Mucosa of stomach (tissue), 1 donor: ENCODE measurements around the gene ZC3HAV1.
"Not testable (repeated sequence)": the region's sequence is repeated elsewhere in the genome, so short reads cannot be mapped to it uniquely, and the experiment has no call there.

Experiments
- H3K27me3 ChIP-seq: one replicate; pipeline ENCODE4 v1.7.0; 2013; ENCODE audit warnings: mild to moderate bottlenecking, low read length; ENCODE audit not compliant: control insufficient read depth, insufficient read depth
- H3K36me3 ChIP-seq: one replicate; pipeline ENCODE4 v1.7.0; 2013; ENCODE audit warnings: low read length; ENCODE audit not compliant: control insufficient read depth, insufficient read depth
- H3K4me1 ChIP-seq: one replicate; pipeline ENCODE4 v1.7.0; 2013; ENCODE audit warnings: mild to moderate bottlenecking, low read length; ENCODE audit not compliant: control insufficient read depth, insufficient read depth
- H3K4me3 ChIP-seq: one replicate; pipeline ENCODE4 v1.7.0; 2013; ENCODE audit warnings: low read length
- H3K9ac ChIP-seq: one replicate; pipeline ENCODE4 v1.7.0; 2013; ENCODE audit warnings: mild to moderate bottlenecking, low read length, moderate library complexity
- H3K9me3 ChIP-seq: one replicate; pipeline ENCODE4 v1.7.0; 2013; ENCODE audit warnings: mild to moderate bottlenecking, low read length, moderate library complexity; ENCODE audit not compliant: control insufficient read depth
- donor health status: Pancreatic carcinoma.

ZC3HAV1 gene

DNA sequence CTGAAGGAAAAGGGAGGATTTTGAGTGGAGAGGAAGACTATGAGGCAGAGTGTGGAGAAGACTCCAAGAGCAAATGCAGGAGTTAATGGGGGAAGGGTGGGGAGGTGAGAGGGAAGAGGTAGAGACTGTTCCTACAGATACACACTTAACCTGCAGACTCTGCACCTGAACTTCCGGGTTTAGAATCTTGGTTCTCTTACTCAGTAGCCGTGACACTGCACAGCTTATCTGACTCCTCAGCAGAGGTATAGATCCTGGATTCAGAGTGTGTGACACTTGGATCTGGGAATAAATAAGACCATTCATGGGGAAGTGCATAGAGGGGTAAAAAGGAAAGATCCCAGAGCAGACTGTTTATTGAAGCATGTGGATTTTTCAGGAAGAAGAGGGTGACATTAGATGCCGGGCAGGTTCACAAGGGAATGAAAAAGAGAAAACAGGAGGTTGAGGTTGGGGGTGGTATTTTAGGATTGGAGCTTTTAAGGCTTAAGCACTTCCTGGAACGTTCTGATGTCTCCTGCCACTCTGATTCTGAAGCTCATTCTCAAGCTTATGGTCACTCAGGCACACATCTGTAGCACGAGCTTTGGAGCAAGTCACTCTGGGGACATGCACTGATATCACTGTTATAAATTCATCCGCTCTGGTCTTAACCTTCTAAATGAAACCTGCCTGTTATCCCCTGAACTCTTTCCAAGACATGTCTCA is 68.0 kb downstream of the ZC3HAV1 start:
- Histone ChIP-seq H3K9me3 (no peaks in the 10 kb centered on the region), H3K4me1 (peaks cover 6% of the 10 kb centered on the region), H3K36me3 (no peaks in the 10 kb centered on the region), H3K27me3 (no peaks in the 10 kb centered on the region), H3K4me3 (no peak overlapping the region), H3K9ac (no peak overlapping the region)

DNA sequence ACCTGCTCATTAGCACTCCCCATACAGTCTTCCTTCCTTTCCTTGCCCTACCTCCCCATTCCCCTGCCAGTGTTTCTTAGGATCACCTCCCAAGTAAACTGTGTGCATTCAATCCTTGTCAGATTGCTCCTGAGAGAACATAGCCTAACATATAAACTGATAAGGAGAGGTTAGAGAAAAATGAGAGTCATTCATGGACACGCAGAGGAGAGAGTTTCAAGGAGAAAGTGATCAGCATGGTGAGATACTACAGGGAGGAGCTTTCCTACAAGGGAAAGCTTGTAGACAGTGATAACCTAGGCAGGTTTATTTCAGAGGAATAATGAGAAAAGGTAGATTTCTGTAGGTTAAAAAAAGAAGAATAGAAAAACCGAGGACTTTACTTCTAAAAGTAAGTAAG is 70.8 kb downstream of the ZC3HAV1 start:
- H3K27me3 ChIP-seq: no peaks in the 10 kb centered on the region
- H3K4me1 ChIP-seq: peaks cover 9% of the 10 kb centered on the region
- no peaks in the 10 kb centered on the region for H3K9me3 ChIP-seq
- no peak overlapping the region for H3K9ac ChIP-seq
- no peak overlapping the region for H3K4me3 ChIP-seq
- no peaks in the 10 kb centered on the region for H3K36me3 ChIP-seq

DNA sequence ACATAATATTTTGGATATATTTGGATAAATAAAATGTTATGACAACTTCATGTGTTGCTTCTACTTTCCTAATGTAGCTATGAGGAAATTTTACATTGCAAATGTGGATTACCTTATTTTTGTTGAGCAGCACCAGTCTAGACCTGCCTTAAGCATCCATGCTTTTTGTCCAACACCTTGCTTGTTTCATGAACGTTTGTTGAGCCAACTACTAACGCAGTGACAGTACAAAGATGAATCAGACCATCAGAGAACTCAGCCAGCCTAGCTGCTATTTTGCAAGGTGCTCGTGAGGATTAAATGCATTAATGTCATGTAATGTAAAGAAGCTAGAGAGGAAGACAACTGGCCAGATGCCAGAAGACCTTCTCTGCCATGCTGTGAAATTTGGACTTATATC is 72.6 kb downstream of the ZC3HAV1 start:
- Histone ChIP-seq H3K9ac (no peak overlapping the region), H3K4me3 (no peak overlapping the region), H3K36me3 (no peaks in the 10 kb centered on the region), H3K9me3 (no peaks in the 10 kb centered on the region), H3K27me3 (no peaks in the 10 kb centered on the region), H3K4me1 (peaks cover 4% of the 10 kb centered on the region)

DNA sequence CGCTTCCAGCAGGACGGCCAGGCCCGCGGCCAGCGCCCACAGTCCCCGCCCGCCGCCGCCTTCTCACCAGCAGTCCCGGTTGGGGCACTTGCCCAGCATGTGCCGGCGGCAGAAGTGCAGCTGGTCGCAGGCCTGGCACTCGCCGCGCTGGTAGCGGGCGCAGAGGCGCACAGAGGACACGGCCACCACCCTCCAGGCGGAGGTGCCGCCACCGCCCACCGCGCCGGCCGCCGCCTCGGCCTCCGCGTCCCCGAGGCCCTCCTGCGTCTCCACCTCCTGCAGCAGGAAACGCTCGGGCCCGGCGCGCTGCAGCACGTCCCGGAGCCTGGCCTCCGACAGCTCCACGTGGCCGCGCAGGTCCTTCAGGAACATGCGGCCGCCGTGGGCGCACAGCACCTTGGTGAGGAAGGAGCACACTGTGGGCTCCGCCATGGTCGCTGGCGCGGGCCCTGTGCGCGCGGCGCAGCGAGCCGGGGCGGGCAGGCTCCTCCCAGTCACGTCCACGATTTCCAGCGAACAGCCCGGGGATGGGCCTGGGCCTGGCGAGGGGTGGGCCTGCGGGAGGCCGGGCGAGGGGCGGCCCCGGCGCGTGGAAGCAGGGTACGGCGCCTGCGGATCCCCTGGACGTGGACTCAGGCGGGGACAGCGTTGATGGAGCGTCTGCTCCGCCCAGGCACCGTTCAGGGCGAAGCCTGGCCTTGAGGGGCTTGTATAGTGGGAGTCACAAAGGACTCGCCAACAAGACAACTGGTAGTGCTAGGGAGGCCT is 73.8 kb downstream of the ZC3HAV1 start, which contains the start of gene ZC3HAV1L:
TSS of gene ZC3HAV1L (minus strand) at position 457 of the 768 bp plus-strand sequence. CDS start at position 432, 25 bp downstream.
- H3K9ac ChIP-seq: peak within 1 kb of the TSS; percentile 68
- H3K4me1 ChIP-seq: peaks cover 4% of the 10 kb centered on the region
- no peaks in the 10 kb centered on the region for H3K27me3 ChIP-seq
- no peaks in the 10 kb centered on the region for H3K36me3 ChIP-seq
- H3K4me3 ChIP-seq: peak within 1 kb of the TSS; percentile 8
- no peaks in the 10 kb centered on the region for H3K9me3 ChIP-seq

DNA sequence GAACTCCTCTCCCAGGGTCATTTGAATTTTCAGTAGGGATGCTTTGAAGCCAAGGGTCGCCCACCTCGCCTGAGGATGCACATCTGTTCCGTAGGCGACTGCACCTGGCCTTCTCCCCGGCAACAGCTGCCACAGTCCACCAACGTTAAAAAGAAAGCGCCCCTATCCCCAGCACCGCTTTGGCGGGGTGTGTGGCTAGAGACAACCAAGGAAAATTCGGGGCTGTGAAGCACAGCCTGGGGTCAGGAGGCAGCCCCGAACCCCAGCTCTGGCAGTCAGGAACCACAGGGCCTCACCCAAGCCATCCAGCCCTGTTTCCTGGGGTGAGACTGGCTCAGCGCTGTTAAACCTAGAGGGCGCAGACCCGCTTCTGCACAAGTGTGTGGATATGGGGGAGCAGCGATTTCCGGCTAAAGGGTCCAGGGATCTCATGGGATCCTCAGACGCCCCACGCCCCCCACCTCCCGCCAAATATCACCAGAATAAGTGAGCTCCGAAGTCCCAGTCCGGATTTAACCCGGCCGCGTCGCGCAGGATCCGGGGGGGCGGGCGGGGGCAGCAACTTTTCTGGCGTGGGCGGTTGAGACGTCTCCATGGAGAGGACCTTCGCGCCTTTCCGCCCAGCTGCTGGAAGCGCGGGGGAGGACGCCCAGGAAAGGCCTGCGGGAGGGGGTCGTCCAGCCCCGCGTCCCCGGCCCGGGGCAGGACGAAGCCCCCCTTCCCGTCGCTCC is 74.5 kb downstream of the ZC3HAV1 start:
- Histone ChIP-seq H3K4me3 (peak overlapping the region; percentile 8), H3K36me3 (no peaks in the 10 kb centered on the region), H3K9me3 (no peaks in the 10 kb centered on the region), H3K9ac (peak overlapping the region; percentile 68), H3K27me3 (no peaks in the 10 kb centered on the region), H3K4me1 (peaks cover 4% of the 10 kb centered on the region)

DNA sequence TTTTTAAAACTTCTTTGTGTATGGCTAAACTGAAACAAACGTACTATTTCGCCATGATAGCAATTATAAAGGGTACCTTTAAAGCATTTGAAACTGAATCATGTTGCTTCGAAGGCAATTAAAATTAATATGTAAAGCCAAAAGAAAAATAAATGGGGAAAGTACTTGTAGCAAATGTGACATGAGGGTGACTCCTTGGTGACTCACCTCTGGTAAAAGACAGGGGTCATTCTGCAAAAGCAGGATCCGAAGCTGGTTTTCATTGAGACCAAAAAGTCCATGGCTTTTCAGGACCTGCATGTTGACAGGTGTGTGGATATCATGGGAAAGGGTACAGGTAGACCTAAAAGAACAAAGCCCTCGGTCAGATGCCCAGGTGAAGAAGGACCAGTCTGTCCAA is 75.2 kb downstream of the ZC3HAV1 start:
- H3K9ac ChIP-seq: peak overlapping the region; percentile 68

DNA sequence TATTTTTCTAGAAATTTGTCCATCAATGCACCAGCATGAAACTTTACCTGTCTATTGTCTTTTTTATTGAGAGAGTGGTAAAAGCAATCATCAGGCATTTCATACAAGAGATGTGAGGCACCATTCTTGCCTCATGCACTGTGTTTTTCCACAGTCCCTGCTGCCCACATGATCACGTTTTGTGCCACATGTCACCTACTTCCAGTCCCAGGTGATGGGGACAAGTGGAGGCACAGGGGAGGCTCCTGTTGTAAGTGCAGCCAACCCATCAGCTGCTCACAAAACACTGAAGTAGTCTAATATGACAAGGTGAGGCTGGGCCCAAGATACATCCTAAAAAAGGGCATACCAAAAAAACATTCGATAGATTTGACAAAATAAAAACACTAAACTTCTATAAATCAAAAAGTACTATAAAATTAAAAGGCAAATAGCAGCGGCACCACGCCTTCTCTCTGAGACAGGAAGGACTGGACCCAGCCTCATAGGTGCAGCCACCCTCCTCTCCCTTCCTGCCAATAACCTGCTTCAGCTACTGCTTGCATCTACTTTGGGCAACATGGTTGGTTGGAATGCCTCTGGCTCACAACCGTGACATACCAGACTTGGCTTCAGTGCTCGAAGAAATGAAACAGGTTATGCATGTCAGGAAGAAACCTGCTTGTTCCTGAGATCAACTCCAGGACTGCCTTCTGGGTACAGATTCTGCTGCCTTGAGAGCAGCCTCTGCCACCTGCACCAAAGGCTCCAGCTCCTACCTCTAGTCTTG is 76.0 kb downstream of the ZC3HAV1 start:
- Histone ChIP-seq H3K27me3 (no peaks in the 10 kb centered on the region), H3K9ac (no peak overlapping the region), H3K9me3 (no peaks in the 10 kb centered on the region), H3K4me3 (no peak overlapping the region), H3K4me1 (peaks cover 4% of the 10 kb centered on the region), H3K36me3 (no peaks in the 10 kb centered on the region)

More for the DNA sequence above, 75.2 kb downstream of the ZC3HAV1 start:
- no peaks in the 10 kb centered on the region for H3K27me3 ChIP-seq
- peaks cover 4% of the 10 kb centered on the region for H3K4me1 ChIP-seq
- no peak overlapping the region for H3K4me3 ChIP-seq
- H3K9me3 ChIP-seq: no peaks in the 10 kb centered on the region
- H3K36me3 ChIP-seq: no peaks in the 10 kb centered on the region

DNA sequence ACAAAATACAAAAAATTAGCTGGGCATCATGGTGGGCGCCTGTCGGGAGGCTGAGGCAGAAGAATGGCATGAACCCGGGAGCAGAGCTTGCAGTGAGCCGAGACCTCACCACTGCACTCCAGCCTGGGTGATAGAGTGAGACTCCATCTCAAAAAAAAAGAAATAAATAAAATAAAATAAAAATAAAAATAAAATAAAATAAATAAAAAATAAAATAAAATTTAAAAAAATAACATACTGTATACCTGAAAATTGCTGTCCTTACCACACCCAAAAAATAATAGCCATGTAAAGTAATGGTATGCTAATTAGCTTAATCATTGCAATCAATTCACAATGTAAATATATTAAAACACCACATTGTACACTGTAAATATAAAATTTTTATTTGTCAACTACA is 77.0 kb downstream of the ZC3HAV1 start:
- peaks cover 4% of the 10 kb centered on the region for H3K4me1 ChIP-seq
- H3K4me3 ChIP-seq: no peak overlapping the region
- no peaks in the 10 kb centered on the region for H3K36me3 ChIP-seq
- no peak overlapping the region for H3K9ac ChIP-seq
- no peaks in the 10 kb centered on the region for H3K9me3 ChIP-seq
- H3K27me3 ChIP-seq: no peaks in the 10 kb centered on the region

DNA sequence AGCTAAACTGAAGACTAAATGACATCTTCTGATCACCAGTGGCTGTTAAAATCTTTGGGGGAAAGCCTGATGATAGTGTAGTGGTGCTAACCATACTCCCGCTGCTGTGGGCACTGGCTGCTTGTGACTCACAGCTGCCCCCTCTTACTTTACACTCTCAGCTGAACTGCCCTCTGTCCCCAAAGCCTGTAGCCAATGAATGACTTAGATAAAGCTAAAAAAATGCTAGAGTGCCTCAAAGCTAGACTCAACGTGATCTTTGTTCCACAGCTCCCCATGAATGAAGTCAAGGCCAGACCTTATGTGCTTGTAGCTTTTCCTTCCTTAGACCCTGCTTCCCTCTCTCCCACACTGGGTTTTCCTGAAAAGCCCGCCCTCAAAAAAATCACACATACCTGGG is 80.2 kb downstream of the ZC3HAV1 start:
- H3K9ac ChIP-seq: no peak overlapping the region
- H3K4me3 ChIP-seq: no peak overlapping the region
- H3K9me3 ChIP-seq: no peaks in the 10 kb centered on the region
- H3K27me3 ChIP-seq: no peaks in the 10 kb centered on the region
- H3K4me1 ChIP-seq: no peaks in the 10 kb centered on the region
- no peaks in the 10 kb centered on the region for H3K36me3 ChIP-seq

DNA sequence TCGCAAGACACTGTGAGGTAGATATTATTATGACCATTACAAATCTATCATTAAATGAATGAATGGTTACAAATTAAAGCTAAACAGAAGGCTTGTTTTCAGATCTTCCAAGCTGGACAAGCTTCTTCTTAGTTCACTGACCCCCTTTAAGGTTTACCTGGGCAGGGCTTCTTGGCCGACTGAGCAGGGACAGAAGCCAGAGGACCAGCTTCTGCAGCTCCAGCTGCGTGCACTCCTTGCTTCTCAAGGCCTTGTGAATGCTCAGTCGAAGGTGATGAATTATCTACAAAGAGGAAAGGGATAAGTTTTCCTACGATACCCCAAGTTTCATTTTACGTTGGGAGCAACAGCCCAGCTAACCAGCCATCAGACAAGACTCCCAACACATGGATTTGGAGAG is 83.0 kb downstream of the ZC3HAV1 start:
- H3K4me3 ChIP-seq: no peak overlapping the region
- H3K27me3 ChIP-seq: no peaks in the 10 kb centered on the region
- no peaks in the 10 kb centered on the region for H3K36me3 ChIP-seq
- no peaks in the 10 kb centered on the region for H3K4me1 ChIP-seq
- no peaks in the 10 kb centered on the region for H3K9me3 ChIP-seq
- H3K9ac ChIP-seq: no peak overlapping the region

DNA sequence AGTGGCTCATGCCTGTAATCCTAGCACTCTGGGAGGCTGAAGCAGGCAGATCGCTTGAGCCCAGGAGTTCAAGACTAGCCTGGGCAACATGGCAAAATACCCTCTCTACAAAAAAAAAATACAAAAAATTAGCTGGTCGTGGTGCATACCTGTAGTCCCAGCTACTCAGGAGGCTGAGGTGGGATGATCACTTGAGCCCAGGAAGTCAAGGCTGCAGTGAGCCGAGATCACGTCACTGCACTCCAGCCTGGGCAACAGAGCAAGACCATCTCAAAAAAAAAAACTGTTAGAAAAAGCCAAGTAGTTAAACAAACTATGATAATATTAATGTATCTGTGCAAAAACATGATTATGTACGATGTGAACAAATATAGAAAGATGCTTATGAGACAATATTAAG is 83.7 kb downstream of the ZC3HAV1 start:
- H3K4me3 ChIP-seq, H3K27me3 ChIP-seq, H3K9me3 ChIP-seq, H3K4me1 ChIP-seq, H3K9ac ChIP-seq, H3K36me3 ChIP-seq: not testable (repeated sequence)
